Mucosa of rectum (tissue), 2 donors: ENCODE measurements around the gene RRN3.
"Not testable (repeated sequence)": the region's sequence is repeated elsewhere in the genome, so short reads cannot be mapped to it uniquely, and the experiment has no call there.

Source experiments
- H3K27ac ChIP-seq, 2 donors: one replicate each; pipeline ENCODE4 v1.7.0; 2013; ENCODE audit warnings: inconsistent platforms in 2 of 2, low read depth in 2 of 2, low read length in 2 of 2
- H3K27me3 ChIP-seq, 2 donors: one replicate each; pipeline ENCODE4 v1.7.0; 2013; ENCODE audit warnings: low read length in 2 of 2; ENCODE audit not compliant: control insufficient read depth in 2 of 2, insufficient read depth in 2 of 2
- H3K36me3 ChIP-seq, 2 donors: one replicate each; pipeline ENCODE4 v1.7.0; 2013; ENCODE audit warnings: low read length in 2 of 2; ENCODE audit not compliant: control insufficient read depth in 2 of 2, insufficient read depth in 2 of 2
- H3K4me1 ChIP-seq, 2 donors: one replicate each; pipeline ENCODE4 v1.7.0; 2013; ENCODE audit warnings: low read length in 2 of 2, mild to moderate bottlenecking in 1 of 2; ENCODE audit not compliant: control insufficient read depth in 2 of 2, insufficient read depth in 2 of 2
- H3K4me3 ChIP-seq, 2 donors: one replicate each; pipeline ENCODE4 v1.7.0; 2013; ENCODE audit warnings: low read length in 2 of 2
- H3K9ac ChIP-seq, 2 donors: one replicate each; pipeline ENCODE4 v1.7.0; 2013; ENCODE audit warnings: low read length in 2 of 2, low read depth in 1 of 2, mild to moderate bottlenecking in 1 of 2
- H3K9me3 ChIP-seq, 2 donors: one replicate each; pipeline ENCODE4 v1.7.0; 2013; ENCODE audit warnings: low read length in 2 of 2; ENCODE audit not compliant: control insufficient read depth in 2 of 2
- donor health status: healthy.
- donor health status: Normal muscosa, but diverticular disease.

RRN3 gene

GRCh38 chr16:15134752-15135482 lies 40.8 kb upstream of the RRN3 start:
- H3K9me3 ChIP-seq, H3K36me3 ChIP-seq, H3K4me1 ChIP-seq, H3K9ac ChIP-seq, H3K27me3 ChIP-seq, H3K4me3 ChIP-seq, H3K27ac ChIP-seq: not testable (repeated sequence)

DNA sequence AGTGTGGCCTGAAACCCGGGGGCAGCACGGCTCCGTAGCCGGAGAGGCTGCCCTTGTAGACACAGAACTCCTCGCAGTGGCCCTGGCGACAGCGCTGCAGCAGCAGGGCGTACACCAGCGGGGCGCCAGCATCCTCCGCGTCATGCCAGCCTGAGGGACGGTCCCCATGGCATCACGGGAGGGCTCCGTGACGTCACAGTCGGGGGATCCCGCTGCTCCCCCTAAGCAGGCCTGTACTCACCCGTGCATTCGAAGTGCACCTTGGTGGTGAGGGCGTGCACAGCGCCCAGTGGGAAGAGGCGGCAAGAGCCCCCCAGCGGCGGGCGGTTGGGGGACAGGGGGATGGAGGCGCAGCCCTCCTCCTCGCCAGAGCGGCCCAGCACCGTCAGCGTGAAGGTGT lies 39.5 kb upstream of the RRN3 start:
- H3K27ac ChIP-seq, H3K9ac ChIP-seq, H3K36me3 ChIP-seq, H3K9me3 ChIP-seq, H3K27me3 ChIP-seq, H3K4me3 ChIP-seq, H3K4me1 ChIP-seq: not testable (repeated sequence)

DNA sequence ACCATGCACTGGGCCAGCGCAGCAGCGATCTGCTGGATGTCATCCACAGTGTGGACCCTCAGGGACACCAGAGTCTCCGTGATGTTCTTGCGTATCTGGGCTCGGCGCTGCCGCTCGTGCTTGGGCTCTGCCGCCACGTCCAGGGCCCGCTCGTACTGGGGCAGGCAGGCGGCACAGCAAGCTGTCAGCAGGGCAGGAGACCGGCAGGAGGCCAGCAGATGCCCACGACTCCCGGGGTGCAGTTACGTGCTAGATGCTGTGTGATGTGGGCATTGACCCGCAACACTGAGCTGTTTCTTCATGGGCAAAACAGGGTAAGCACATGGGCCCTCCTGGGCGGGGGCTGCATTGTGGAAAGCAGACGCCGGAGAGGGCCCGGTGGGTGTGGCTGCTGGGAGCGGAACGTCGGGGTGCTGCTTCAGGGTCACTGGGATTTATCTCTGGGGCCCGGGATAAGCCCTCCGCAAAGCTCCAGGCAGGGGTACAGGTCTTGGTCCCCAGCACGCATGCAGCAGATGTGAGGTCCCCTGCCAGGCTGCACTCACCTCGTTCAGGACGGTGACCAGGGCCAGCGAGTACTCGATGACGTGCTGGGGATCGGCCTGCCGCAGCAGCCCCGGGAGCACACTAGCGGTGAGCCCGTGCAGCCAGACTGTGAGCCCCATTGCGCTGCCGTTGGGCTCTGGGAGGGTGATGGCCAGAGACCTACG lies 38.8 kb upstream of the RRN3 start:
- not testable (repeated sequence) for H3K27me3 ChIP-seq, H3K9me3 ChIP-seq, H3K27ac ChIP-seq, H3K4me3 ChIP-seq, H3K4me1 ChIP-seq, H3K36me3 ChIP-seq, H3K9ac ChIP-seq

GRCh38 chr16:15130943-15131700 lies 37.0 kb upstream of the RRN3 start:
- H3K9me3 ChIP-seq, H3K36me3 ChIP-seq, H3K9ac ChIP-seq, H3K4me3 ChIP-seq, H3K4me1 ChIP-seq, H3K27me3 ChIP-seq, H3K27ac ChIP-seq: not testable (repeated sequence)

DNA sequence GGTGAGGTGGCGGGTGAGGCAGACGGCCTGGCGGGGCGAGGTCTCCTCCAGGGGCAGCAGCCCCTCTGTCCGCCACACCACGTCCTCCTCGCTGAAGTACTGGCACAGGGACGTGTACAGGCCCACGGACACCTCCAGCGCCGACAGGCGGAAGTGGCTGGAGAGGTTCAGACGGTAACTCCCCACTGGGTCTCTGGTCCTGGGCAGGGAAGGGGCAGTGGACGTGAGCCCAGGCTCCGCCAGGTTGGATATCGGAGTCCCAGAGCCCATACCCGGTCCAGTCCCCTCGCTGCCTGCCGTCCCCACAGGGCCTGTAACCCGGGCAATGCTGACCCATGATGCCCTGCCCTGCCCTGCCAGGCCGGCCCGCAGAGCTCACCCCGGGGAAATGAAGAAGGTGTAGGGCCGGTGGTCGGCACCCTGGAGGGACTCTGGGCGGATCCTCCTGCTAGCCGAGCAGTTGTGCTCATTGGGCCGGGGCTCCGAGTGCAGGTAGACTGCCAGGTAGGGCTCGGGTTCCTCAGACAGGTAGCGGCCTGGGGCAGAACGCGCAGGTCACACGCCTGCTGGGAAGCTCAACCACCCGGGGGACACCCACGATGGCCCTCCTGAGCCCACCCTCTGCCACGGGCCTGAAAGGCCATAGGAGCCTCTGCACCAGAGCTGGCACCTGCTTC lies 36.3 kb upstream of the RRN3 start:
- H3K36me3 ChIP-seq, H3K4me3 ChIP-seq, H3K9ac ChIP-seq, H3K27ac ChIP-seq, H3K9me3 ChIP-seq, H3K4me1 ChIP-seq, H3K27me3 ChIP-seq: not testable (repeated sequence)

DNA sequence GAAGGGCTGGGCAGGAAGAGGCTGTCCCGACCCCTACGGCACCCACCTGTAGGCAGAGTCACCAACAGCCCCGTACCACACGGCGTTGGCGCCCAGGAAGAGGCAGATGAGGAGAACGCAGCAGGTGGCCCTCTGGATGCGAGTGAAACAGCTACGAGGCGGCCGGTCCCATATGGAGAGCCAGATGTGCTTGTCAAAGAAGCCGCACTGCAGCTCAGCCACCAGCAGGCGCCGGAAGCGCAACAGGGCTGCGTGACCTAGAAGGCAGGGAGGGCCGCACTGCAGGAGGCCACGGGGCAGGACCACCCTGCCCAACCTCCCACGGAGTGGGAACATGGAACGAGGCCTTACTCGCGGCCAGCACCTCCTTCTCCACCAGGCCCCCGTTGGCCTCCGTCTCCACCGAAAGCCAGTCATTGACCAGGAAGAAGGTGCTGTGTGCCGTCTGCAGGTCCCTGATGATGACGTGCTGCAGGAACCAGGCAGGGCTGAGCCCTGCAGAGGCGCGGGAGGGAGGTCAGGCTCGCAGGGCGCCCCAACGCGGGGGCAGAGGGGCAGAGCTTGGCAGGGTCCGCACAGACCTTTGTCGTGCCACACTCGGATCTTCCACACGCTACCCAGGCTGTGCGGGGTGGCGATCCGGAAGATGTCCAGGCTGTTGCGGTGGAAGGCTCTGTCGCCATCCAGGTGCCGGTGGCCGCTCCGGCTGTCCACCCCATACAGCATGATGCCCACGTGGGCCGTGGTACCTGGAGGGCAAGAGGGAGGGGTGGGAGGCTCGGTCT lies 33.8 kb upstream of the RRN3 start:
- not testable (repeated sequence) for H3K4me3 ChIP-seq, H3K9ac ChIP-seq, H3K27ac ChIP-seq, H3K9me3 ChIP-seq, H3K27me3 ChIP-seq, H3K36me3 ChIP-seq, H3K4me1 ChIP-seq

DNA sequence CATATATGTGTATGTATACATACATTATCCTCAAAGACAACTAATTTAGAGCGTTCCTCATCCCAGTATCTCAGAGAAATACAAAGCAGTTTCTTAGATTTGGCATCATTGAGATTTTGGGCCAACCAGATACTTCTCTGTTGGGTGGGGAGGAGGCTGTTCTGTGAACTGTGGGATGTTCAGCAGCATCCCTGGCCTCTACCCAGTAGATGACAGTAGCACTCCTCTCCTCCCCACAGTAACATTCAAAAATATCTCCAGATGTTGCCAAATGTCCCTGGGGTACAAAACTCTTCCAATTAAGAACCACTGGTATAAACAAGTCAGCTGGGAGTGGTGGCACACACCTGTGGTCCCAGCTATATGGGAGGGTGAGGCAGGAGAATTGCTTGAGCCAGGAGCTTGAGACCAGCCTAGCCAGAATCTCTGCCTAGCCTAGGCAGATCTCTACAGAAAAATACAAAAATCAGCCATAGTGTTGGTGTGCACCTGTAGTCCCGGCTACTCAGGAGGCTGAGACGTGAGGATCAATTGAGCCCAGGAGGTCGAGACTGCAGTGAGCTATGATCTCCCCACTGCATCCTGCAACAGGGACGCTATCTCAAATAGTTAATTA lies 6.4 kb upstream of the RRN3 start:
- not testable (repeated sequence) for H3K27ac ChIP-seq, H3K36me3 ChIP-seq, H3K27me3 ChIP-seq, H3K9ac ChIP-seq, H3K9me3 ChIP-seq, H3K4me1 ChIP-seq, H3K4me3 ChIP-seq

GRCh38 chr16:15099366-15099909 lies 5.4 kb upstream of the RRN3 start:
- not testable (repeated sequence) for H3K4me1 ChIP-seq, H3K9ac ChIP-seq, H3K9me3 ChIP-seq, H3K36me3 ChIP-seq, H3K4me3 ChIP-seq, H3K27me3 ChIP-seq, H3K27ac ChIP-seq

GRCh38 chr16:15096583-15096972 lies 2.5 kb upstream of the RRN3 start:
- not testable (repeated sequence) for H3K27ac ChIP-seq, H3K4me3 ChIP-seq, H3K27me3 ChIP-seq, H3K9ac ChIP-seq, H3K4me1 ChIP-seq, H3K9me3 ChIP-seq, H3K36me3 ChIP-seq
